OCI-LY1 (cell line): Measurements from ENCODE around the gene ICAM1.

Experiments used
- H2AFZ ChIP-seq: fragments of 200-600 bp; sonication (generic), shearing (Covaris generic); 2 replicates; pipeline ENCODE4 v1.6.0; 2014; ENCODE audit warnings: antibody characterized with exemption, mild to moderate bottlenecking, low read length
- H3F3A ChIP-seq: fragments of 200-600 bp; sonication (generic), shearing (Covaris generic); 2 replicates; pipeline ENCODE4 v1.6.0; 2014; ENCODE audit warnings: mild to moderate bottlenecking, antibody characterized with exemption, low read length, moderate library complexity; ENCODE audit not compliant: insufficient read depth
- H3K27ac ChIP-seq: fragments of 200-600 bp; sonication (generic); 2 replicates; pipeline ENCODE4 v1.5.1; 2014; ENCODE audit warnings: low read length, mixed run types, mild to moderate bottlenecking, low read depth; ENCODE audit not compliant: poor library complexity, severe bottlenecking
- H3K27me3 ChIP-seq: fragments of 200-600 bp; sonication (generic); 2 replicates; pipeline ENCODE4 v1.6.0; 2014; ENCODE audit warnings: antibody characterized with exemption, mild to moderate bottlenecking, low read length, moderate library complexity; ENCODE audit not compliant: insufficient read depth
- H3K36me3 ChIP-seq: fragments of 200-600 bp; sonication (generic); 2 replicates; pipeline ENCODE4 v1.6.1; 2014; ENCODE audit warnings: mild to moderate bottlenecking, antibody characterized with exemption, low read length, moderate library complexity, mixed read lengths; ENCODE audit not compliant: insufficient read depth
- H3K4me1 ChIP-seq: fragments of 200-600 bp; sonication (generic); 2 replicates; pipeline ENCODE4 v1.5.1; 2014; ENCODE audit warnings: mild to moderate bottlenecking, low read length, moderate library complexity; ENCODE audit not compliant: insufficient read depth, severe bottlenecking
- H3K4me2 ChIP-seq: fragments of 200-600 bp; sonication (generic), shearing (Covaris generic); 2 replicates; pipeline ENCODE4 v1.6.1; 2014; ENCODE audit warnings: low read length
- H3K4me3 ChIP-seq: fragments of 200-600 bp; sonication (generic); 2 replicates; pipeline ENCODE4 v1.5.1; 2014; ENCODE audit warnings: low read length, low read depth, mild to moderate bottlenecking, mixed read lengths; ENCODE audit not compliant: poor library complexity, severe bottlenecking
- H3K79me2 ChIP-seq: fragments of 200-600 bp; shearing (Covaris generic); 2 replicates; pipeline ENCODE4 v1.6.1; 2016; ENCODE audit warnings: mixed run types, low read length, mixed read lengths; ENCODE audit not compliant: insufficient read depth
- H3K9ac ChIP-seq: fragments of 200-600 bp; sonication (generic), shearing (Covaris generic); 2 replicates; pipeline ENCODE4 v1.6.1; 2014; ENCODE audit warnings: mild to moderate bottlenecking, low read length, mixed read lengths
- H3K9me2 ChIP-seq: fragments of 200-600 bp; sonication (generic), shearing (Covaris generic); 2 replicates; pipeline ENCODE4 v1.6.1; 2014; ENCODE audit warnings: low read depth, mild to moderate bottlenecking, low read length, mixed read lengths
- H3K9me3 ChIP-seq: fragments of 200-600 bp; shearing (Covaris generic); 2 replicates; pipeline ENCODE4 v1.6.1; 2014; ENCODE audit warnings: low read length, mixed read lengths
- H4K20me1 ChIP-seq: fragments of 200-600 bp; sonication (generic), shearing (Covaris generic); 2 replicates; pipeline ENCODE4 v1.6.0; 2016; ENCODE audit warnings: mild to moderate bottlenecking, low read length; ENCODE audit not compliant: insufficient read depth
- CTCF ChIP-seq: fragments of 200-600 bp; sonication (generic), shearing (Covaris generic); IDR thresholded peaks from 2 replicates; pipeline ENCODE4 v1.5.1; 2017; ENCODE audit warnings: mild to moderate bottlenecking, antibody characterized with exemption, low read length, moderate library complexity, mixed read lengths
- EZH2 ChIP-seq: fragments of 200-600 bp; sonication (generic), shearing (Covaris generic); IDR thresholded peaks from 2 replicates; pipeline ENCODE4 v1.8.0; 2017; ENCODE audit warnings: borderline replicate concordance, mixed run types, mild to moderate bottlenecking, antibody characterized with exemption, low read length, moderate library complexity, mixed read lengths

Gene ICAM1

GRCh38 chr19:10285393-10285792, 14.5 kb downstream of the ICAM1 start:
- Histone ChIP-seq H3K4me1 (peaks cover 30% of the 10 kb centered on the region), H3K4me2 (no peak overlapping the region), H3K79me2 (no peaks in the 10 kb centered on the region), H3K9ac (no peak overlapping the region), H3K27ac (no peak overlapping the region), H3K9me2 (no peaks in the 10 kb centered on the region), H2AFZ (no peak overlapping the region), H4K20me1 (no peaks in the 10 kb centered on the region), H3K4me3 (no peak overlapping the region), H3F3A (no peaks in the 10 kb centered on the region), H3K9me3 (no peaks in the 10 kb centered on the region), H3K36me3 (peaks cover 11% of the 10 kb centered on the region), H3K27me3 (no peaks in the 10 kb centered on the region)
- no peak for TF ChIP-seq CTCF

GRCh38 chr19:10286803-10287737, 16.1 kb downstream of the ICAM1 start, which contains the start of gene ICAM4:
Gene ICAM4 (plus strand): TSS chr19:10286955. CDS start chr19:10287013, 58 bp downstream.
- Histone ChIP-seq H3K4me3 (no peak within 1 kb of the TSS), H3K27ac (no peak within 1 kb of the TSS), H3K9ac (no peak within 1 kb of the TSS)

GRCh38 chr19:10288662-10289166, 17.8 kb downstream of the ICAM1 start:
- Histone ChIP-seq H3K9me3 (no peaks in the 10 kb centered on the region), H3F3A (no peaks in the 10 kb centered on the region), H3K27ac (no peak overlapping the region), H3K79me2 (no peaks in the 10 kb centered on the region), H4K20me1 (no peaks in the 10 kb centered on the region), H3K27me3 (no peaks in the 10 kb centered on the region), H3K4me2 (peak overlapping the region; percentile 93), H3K4me1 (peaks cover 49% of the 10 kb centered on the region), H3K4me3 (peak overlapping the region; percentile 62), H2AFZ (no peak overlapping the region), H3K9me2 (no peaks in the 10 kb centered on the region), H3K36me3 (peaks cover 11% of the 10 kb centered on the region), H3K9ac (peak overlapping the region; percentile 60; the same call in 1 of the 2 replicates)
- TF ChIP-seq EZH2 (no peak), CTCF (no peak)

More at GRCh38 chr19:10286803-10287737, 16.1 kb downstream of the ICAM1 start, which contains the start of gene ICAM4:
- no peaks in the 10 kb centered on the region for H3K9me3 ChIP-seq
- H3K27me3 ChIP-seq = no peaks in the 10 kb centered on the region
- peak within 1 kb of the TSS; percentile 1; the same call in 1 of the 2 replicates for H3K4me2 ChIP-seq
- H3K9me2 ChIP-seq = no peaks in the 10 kb centered on the region
- H3K36me3 ChIP-seq = peaks cover 11% of the 10 kb centered on the region
- no peak within 1 kb of the TSS for H2AFZ ChIP-seq
- H3F3A ChIP-seq = no peaks in the 10 kb centered on the region
- no peaks in the 10 kb centered on the region for H4K20me1 ChIP-seq
- H3K4me1 ChIP-seq = peaks cover 46% of the 10 kb centered on the region
- no peaks in the 10 kb centered on the region for H3K79me2 ChIP-seq
- TF ChIP-seq EZH2 (no peak), CTCF (no peak)
